Measurements from ENCODE around the gene RNF26. TPM values are rescaled to one million over a fixed set of nuclear protein-coding genes. Genes with fewer than 3 reads are reported as not detected.

Gene RNF26
- total RNA-seq, 4 donors from 2014 or later: 10.2 to 15.1 (median 11.7) TPM

- TF ChIP-seq, protein P1, sequence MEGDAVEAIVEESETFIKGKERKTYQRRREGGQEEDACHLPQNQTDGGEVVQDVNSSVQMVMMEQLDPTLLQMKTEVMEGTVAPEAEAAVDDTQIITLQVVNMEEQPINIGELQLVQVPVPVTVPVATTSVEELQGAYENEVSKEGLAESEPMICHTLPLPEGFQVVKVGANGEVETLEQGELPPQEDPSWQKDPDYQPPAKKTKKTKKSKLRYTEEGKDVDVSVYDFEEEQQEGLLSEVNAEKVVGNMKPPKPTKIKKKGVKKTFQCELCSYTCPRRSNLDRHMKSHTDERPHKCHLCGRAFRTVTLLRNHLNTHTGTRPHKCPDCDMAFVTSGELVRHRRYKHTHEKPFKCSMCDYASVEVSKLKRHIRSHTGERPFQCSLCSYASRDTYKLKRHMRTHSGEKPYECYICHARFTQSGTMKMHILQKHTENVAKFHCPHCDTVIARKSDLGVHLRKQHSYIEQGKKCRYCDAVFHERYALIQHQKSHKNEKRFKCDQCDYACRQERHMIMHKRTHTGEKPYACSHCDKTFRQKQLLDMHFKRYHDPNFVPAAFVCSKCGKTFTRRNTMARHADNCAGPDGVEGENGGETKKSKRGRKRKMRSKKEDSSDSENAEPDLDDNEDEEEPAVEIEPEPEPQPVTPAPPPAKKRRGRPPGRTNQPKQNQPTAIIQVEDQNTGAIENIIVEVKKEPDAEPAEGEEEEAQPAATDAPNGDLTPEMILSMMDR (IDR thresholded peaks at IDR 0.05; ENCODE audit: low read depth): no peak
These were observed 26.4 kb upstream of the RNF26 start for GRCh38 chr11:119307974-119308373.

GRCh38 chr11:119309411-119309810 lies 24.9 kb upstream of the RNF26 start:
- TF ChIP-seq, protein P1 (IDR thresholded peaks at IDR 0.05; ENCODE audit: low read depth): no peak

GRCh38 chr11:119309953-119310681 lies 24.2 kb upstream of the RNF26 start:
- TF ChIP-seq, protein P1 (IDR thresholded peaks at IDR 0.05; ENCODE audit: low read depth): no peak

DNA sequence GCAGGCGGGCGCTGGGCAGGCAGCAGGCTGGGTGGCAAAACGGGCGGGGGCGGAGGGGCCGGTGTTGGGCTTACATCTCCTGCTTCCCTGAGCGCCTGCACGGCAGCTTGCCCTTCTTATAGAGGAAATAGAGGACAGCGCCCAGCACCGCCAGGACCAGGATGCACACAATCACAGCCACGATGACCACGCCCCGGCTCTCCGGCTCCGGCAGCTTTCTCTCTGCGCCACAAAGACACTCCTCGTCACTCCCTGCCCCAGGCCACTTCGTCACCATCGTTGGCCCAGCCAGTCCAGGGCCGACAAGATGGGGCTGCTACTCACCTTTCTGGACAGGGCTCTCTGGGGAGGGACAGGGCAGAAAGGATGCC lies 23.7 kb upstream of the RNF26 start:
- TF ChIP-seq, protein P1 (IDR thresholded peaks at IDR 0.05; ENCODE audit: low read depth): no peak

DNA sequence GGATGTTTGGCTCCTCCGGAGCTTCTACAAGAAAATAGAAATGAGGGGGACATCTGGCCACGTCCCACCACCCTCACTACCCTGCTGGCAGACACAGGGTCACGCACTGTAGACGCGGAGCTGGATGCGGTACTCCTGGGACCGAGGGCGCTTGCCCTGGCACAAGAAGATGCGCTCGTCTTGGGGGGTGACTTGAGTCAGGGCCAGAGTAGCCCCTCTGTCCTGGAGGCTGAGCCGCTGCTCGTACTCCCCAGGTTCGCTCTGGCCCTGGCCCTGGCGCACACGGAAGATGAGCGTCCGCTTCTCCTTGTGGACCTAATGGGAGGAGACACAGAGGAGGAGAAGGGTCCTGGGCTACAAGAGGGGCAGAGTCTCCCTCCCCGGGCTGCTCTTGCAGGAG lies 19.6 kb upstream of the RNF26 start:
- TF ChIP-seq, protein P1 (IDR thresholded peaks at IDR 0.05; ENCODE audit: low read depth): no peak

- TF ChIP-seq, protein P1 (IDR thresholded peaks at IDR 0.05; ENCODE audit: low read depth): no peak
These were observed 19.0 kb upstream of the RNF26 start for GRCh38 chr11:119315131-119316015.

DNA sequence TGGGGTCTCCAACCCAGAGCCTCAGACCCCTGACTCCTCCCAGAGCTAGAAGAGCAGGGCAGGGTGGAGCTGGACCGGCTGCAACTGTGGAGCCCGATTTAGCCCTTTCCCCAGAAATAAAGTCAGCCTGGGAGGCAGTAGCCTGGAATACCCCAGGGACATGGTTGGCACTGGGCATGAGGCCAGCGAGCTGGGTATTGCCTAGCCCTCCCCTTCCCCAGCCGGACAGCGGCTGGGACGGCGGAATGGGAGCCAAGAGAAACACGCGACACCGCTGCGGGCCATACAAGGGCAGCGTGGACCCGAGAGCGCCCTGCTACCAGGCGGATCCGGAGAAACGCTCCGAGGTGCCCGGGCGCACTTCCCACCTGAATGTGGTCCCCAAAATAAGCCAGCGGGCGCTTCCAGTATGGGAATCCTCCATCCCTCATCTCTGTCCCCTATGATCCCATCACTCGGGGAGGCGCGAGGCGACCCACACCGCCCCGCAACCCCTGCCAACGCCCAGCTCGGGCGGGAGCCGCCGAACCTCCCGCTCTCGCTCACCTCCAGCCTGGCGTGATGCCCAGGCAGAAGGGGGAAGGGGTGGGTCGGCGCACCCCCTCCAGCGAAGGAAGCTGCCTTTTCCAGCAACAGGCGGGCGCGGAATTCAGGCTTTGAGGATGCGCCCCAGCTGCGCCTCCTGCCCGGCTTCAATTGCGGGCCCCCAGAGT lies 18.2 kb upstream of the RNF26 start:
- TF ChIP-seq, protein P1 (IDR thresholded peaks at IDR 0.05; ENCODE audit: low read depth): no peak
